ENCODE results near the gene TANK.

Gene TANK

DNA sequence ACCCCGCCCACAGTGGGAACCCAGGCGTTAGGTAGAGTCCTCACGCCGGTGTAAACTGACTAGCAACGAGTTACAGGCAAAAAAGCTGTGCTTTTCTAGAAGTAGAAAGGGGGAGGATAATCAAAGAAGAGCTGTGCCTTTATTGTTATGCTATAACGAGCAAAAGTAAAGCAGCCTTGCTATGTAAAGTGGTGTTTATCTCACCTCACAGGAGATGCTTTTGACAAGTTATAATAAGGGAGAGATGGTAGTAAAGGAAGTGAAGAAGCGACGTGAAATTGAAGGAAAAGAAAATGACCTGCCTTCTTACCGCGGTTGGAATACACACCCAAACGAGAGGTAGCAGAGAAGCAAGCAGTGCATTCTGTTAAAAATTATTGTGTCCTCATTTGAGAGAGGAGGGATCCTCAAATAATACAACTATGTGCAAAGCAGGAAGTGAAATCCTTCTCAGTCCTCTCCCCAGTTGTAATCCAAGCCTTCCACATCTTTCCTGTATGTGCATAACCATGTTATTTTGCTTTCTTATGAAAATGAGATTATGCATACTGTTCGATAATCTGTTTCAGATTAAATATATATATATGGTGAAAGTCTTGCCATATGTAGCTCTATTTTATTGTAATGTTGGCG is 962 bp downstream of the TANK start:
- Histone ChIP-seq H3K27me3 (ENCODE audit: insufficient read depth, poor library complexity, severe bottlenecking) (no peaks in the 10 kb centered on the region), H3K9me3 (ENCODE audit: severe bottlenecking) (no peaks in the 10 kb centered on the region), H3K36me3 (ENCODE audit: low read depth) (peaks cover 43% of the 10 kb centered on the region), H3K27ac (ENCODE audit: poor library complexity, severe bottlenecking) (peak overlapping the region; percentile 96), H3K4me1 (ENCODE audit: insufficient read depth, poor library complexity, severe bottlenecking) (peaks cover 20% of the 10 kb centered on the region), H3K4me3 (ENCODE audit: severe bottlenecking) (peak overlapping the region; percentile 85)
- ATAC-seq (ENCODE audit: low read depth) (peak; percentile 2; the same call in 2 of the 3 replicates), DNase-seq (ENCODE audit: low spot score) (no peak)
- TF ChIP-seq, protein P1, sequence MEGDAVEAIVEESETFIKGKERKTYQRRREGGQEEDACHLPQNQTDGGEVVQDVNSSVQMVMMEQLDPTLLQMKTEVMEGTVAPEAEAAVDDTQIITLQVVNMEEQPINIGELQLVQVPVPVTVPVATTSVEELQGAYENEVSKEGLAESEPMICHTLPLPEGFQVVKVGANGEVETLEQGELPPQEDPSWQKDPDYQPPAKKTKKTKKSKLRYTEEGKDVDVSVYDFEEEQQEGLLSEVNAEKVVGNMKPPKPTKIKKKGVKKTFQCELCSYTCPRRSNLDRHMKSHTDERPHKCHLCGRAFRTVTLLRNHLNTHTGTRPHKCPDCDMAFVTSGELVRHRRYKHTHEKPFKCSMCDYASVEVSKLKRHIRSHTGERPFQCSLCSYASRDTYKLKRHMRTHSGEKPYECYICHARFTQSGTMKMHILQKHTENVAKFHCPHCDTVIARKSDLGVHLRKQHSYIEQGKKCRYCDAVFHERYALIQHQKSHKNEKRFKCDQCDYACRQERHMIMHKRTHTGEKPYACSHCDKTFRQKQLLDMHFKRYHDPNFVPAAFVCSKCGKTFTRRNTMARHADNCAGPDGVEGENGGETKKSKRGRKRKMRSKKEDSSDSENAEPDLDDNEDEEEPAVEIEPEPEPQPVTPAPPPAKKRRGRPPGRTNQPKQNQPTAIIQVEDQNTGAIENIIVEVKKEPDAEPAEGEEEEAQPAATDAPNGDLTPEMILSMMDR (IDR thresholded peaks at IDR 0.05; ENCODE audit: poor library complexity, severe bottlenecking) = no peak

DNA sequence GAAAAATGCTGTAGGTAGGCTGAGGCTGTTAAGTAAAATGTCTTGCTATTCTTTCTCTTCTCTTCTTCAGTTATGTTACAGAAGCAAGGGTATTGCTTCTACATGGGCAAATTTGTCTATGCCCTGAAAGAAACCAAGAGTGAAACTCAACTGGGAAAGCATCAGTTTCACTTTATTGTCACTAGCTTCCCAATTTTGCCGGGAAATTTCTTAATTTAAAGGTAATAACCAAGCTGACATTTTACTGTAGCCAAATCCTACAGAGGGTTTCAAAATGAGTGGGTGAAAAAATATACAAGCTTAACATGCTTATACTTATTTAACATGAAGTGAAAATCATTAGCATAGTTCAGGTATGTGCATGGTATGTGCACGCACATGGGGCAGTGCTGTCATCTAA is 3.2 kb downstream of the TANK start:
- H3K9me3 ChIP-seq (ENCODE audit: severe bottlenecking) = no peaks in the 10 kb centered on the region
- no peak overlapping the region for H3K27ac ChIP-seq (ENCODE audit: poor library complexity, severe bottlenecking)
- TF ChIP-seq, protein P1 (IDR thresholded peaks at IDR 0.05; ENCODE audit: poor library complexity, severe bottlenecking) = no peak
- ATAC-seq (ENCODE audit: low read depth) = no peak
- peaks cover 20% of the 10 kb centered on the region for H3K4me1 ChIP-seq (ENCODE audit: insufficient read depth, poor library complexity, severe bottlenecking)
- H3K36me3 ChIP-seq (ENCODE audit: low read depth) = peaks cover 47% of the 10 kb centered on the region
- no peak for DNase-seq (ENCODE audit: low spot score)
- H3K4me3 ChIP-seq (ENCODE audit: severe bottlenecking) = no peak overlapping the region
- no peaks in the 10 kb centered on the region for H3K27me3 ChIP-seq (ENCODE audit: insufficient read depth, poor library complexity, severe bottlenecking)

DNA sequence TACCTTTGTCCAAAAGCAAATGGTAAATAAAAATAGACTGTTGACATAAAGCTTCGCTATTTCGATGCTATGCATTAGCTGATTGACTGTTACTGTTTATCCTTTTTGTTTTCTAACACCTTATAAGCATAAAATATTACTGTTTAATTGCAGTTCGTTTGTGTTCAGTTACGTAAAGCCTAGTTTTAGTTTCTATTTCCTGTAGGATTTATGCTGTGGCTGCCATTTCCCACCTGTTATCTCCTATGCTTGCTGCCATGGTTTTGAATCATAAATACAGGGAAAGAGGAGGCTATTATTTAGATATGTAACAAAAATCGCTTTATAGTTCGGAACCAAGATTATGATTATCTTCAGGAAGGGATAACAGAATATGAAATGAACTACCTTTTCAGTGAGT is 3.9 kb downstream of the TANK start:
- Histone ChIP-seq H3K9me3 (ENCODE audit: severe bottlenecking) (no peaks in the 10 kb centered on the region), H3K27me3 (ENCODE audit: insufficient read depth, poor library complexity, severe bottlenecking) (no peaks in the 10 kb centered on the region), H3K27ac (ENCODE audit: poor library complexity, severe bottlenecking) (no peak overlapping the region), H3K36me3 (ENCODE audit: low read depth) (peaks cover 47% of the 10 kb centered on the region), H3K4me1 (ENCODE audit: insufficient read depth, poor library complexity, severe bottlenecking) (peaks cover 20% of the 10 kb centered on the region), H3K4me3 (ENCODE audit: severe bottlenecking) (no peak overlapping the region)
- DNase-seq (ENCODE audit: low spot score) = no peak
- TF ChIP-seq, protein P1 (IDR thresholded peaks at IDR 0.05; ENCODE audit: poor library complexity, severe bottlenecking) = no peak
- no peak for ATAC-seq (ENCODE audit: low read depth)

DNA sequence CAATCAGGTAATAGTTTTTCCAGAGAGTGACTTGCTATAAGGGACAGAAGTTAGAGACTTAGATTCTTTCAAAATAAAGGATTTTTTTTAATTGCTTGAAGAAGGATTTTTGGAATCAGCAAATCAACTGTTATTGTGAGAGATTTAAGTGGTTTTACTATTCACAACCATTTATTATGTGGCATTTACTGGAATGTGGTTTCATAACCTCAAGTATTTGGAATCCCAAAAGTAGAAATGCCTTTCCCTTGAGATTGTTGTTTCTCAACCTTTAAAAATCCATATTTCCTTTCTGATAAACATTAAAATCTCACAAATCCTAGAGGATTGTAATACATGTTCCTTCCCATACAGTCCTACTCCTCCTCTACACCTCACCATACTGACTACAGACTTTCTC is 5.0 kb downstream of the TANK start:
- Histone ChIP-seq H3K4me3 (ENCODE audit: severe bottlenecking) (no peak overlapping the region), H3K27me3 (ENCODE audit: insufficient read depth, poor library complexity, severe bottlenecking) (no peaks in the 10 kb centered on the region), H3K27ac (ENCODE audit: poor library complexity, severe bottlenecking) (peak overlapping the region; percentile 8), H3K9me3 (ENCODE audit: severe bottlenecking) (no peaks in the 10 kb centered on the region), H3K4me1 (ENCODE audit: insufficient read depth, poor library complexity, severe bottlenecking) (peaks cover 16% of the 10 kb centered on the region), H3K36me3 (ENCODE audit: low read depth) (peaks cover 47% of the 10 kb centered on the region)
- TF ChIP-seq, protein P1 (IDR thresholded peaks at IDR 0.05; ENCODE audit: poor library complexity, severe bottlenecking) = no peak
- ATAC-seq (ENCODE audit: low read depth) (no peak), DNase-seq (ENCODE audit: low spot score) (no peak)

DNA sequence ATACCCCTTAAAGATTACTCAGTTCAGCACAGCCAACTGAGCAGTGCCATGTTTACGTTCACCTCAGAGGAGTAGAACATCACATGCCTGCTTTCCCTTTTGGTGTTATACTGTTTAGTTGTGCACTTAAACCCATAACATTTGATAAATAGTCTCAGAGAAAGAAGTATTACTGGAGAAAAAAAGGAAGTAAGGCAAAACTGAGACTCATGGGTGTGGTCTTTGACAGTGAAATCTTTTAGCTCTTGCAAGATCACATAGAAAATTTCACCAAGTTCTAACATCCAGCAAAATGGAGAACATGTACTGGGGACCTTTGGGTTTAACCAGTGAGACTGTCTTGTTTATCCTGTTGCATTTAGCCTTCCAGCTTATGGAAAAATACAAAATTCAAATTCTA is 5.6 kb downstream of the TANK start:
- Histone ChIP-seq H3K4me3 (ENCODE audit: severe bottlenecking) (no peak overlapping the region), H3K9me3 (ENCODE audit: severe bottlenecking) (no peaks in the 10 kb centered on the region), H3K4me1 (ENCODE audit: insufficient read depth, poor library complexity, severe bottlenecking) (peaks cover 21% of the 10 kb centered on the region), H3K27me3 (ENCODE audit: insufficient read depth, poor library complexity, severe bottlenecking) (no peaks in the 10 kb centered on the region), H3K27ac (ENCODE audit: poor library complexity, severe bottlenecking) (peak overlapping the region; percentile 8), H3K36me3 (ENCODE audit: low read depth) (peaks cover 47% of the 10 kb centered on the region)
- TF ChIP-seq, protein P1 (IDR thresholded peaks at IDR 0.05; ENCODE audit: poor library complexity, severe bottlenecking) = no peak
- no peak for ATAC-seq (ENCODE audit: low read depth)
- no peak for DNase-seq (ENCODE audit: low spot score)
